HUES48 (cell line): ENCODE data around the gene NRCAM.
"Not testable (repeated sequence)": the region's sequence is repeated elsewhere in the genome, so short reads cannot be mapped to it uniquely, and the experiment has no call there.

Source experiments
- H3K27ac ChIP-seq: one replicate; pipeline ENCODE4 v1.7.0; 2013; ENCODE audit warnings: low read depth, low read length, inconsistent platforms
- H3K27me3 ChIP-seq: 2 replicates; pipeline ENCODE4 v1.6.1; 2013; ENCODE audit warnings: mild to moderate bottlenecking, low read length; ENCODE audit not compliant: control insufficient read depth, insufficient read depth
- H3K36me3 ChIP-seq: 2 replicates; pipeline ENCODE4 v1.6.1; 2013; ENCODE audit warnings: low read length; ENCODE audit not compliant: control insufficient read depth, insufficient read depth
- H3K4me1 ChIP-seq: 2 replicates; pipeline ENCODE4 v1.6.1; 2013; ENCODE audit warnings: mild to moderate bottlenecking, low read length; ENCODE audit not compliant: control insufficient read depth, insufficient read depth
- H3K4me3 ChIP-seq: 2 replicates; pipeline ENCODE4 v1.5.1; 2013; ENCODE audit warnings: mild to moderate bottlenecking, low read depth, low read length
- H3K9ac ChIP-seq: 2 replicates; pipeline ENCODE4 v1.6.1; 2013; ENCODE audit warnings: mild to moderate bottlenecking, low read depth, low read length, moderate library complexity
- H3K9me3 ChIP-seq: 2 replicates; pipeline ENCODE4 v1.6.1; 2013; ENCODE audit warnings: low read length; ENCODE audit not compliant: control insufficient read depth, insufficient read depth

The NRCAM gene

DNA sequence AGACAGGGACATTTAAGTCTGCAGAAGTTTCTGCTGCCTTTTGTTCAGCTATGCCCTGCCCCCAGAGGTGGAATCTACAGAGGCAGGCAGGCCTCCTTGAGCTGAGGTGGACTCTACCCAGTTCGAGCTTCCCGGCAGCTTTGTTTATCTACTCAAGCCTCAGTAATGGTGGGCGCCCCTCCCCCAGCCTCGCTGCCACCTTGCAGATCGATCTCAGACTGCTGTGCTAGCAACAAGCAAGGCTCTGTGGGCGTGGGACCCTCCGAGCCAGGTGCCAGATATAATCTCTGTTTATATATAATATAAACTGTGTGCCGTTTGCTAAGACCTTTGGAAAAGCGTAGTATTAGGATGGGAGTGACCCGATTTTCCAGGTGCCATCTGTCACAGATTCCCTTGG is 63.1 kb downstream of the NRCAM start:
- H3K27me3 ChIP-seq, H3K4me3 ChIP-seq, H3K4me1 ChIP-seq, H3K36me3 ChIP-seq, H3K9ac ChIP-seq, H3K27ac ChIP-seq, H3K9me3 ChIP-seq: not testable (repeated sequence)

GRCh38 chr7:108387686-108388085 is 68.5 kb downstream of the NRCAM start:
- H3K9ac ChIP-seq, H3K27me3 ChIP-seq, H3K36me3 ChIP-seq, H3K27ac ChIP-seq, H3K9me3 ChIP-seq, H3K4me3 ChIP-seq, H3K4me1 ChIP-seq: not testable (repeated sequence)

DNA sequence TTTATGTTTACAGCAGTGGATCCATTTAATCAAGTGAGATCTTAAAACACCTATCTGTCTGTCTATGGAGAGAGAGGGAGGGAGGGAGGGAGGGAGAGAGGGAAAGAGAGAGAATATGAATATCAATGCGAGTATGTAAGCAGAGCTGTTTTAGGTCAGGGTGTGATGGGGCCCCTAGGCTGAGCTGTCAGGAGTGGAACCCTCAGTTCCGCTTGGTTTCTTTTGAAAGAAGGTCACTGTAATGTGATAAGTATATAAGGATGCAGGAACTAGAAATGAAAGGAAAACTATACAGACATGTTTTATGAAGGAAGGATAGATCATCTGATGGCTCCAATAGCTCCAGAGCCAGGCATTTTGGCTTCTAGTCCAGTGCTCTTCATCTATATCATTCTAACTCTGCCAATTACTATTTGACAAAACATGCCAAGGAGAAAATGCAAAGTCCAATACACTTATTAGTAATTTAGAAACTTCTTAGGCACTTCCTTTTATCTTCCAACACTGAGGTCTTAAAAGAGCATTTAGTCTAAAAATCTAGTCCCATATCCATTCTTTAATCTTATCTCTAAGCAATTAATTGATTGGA is 70.3 kb downstream of the NRCAM start:
- Histone ChIP-seq H3K9ac (no peak overlapping the region), H3K4me1 (0 out of 2 replicates have a peak, but pooled peaks cover 6% of the 10 kb centered on the region), H3K27me3 (no peaks in the 10 kb centered on the region), H3K27ac (no peak overlapping the region), H3K9me3 (no peaks in the 10 kb centered on the region), H3K36me3 (no peaks in the 10 kb centered on the region), H3K4me3 (no peak overlapping the region)

GRCh38 chr7:108384716-108385483 is 71.3 kb downstream of the NRCAM start:
- Histone ChIP-seq H3K9ac (no peak overlapping the region), H3K36me3 (no peaks in the 10 kb centered on the region), H3K9me3 (no peaks in the 10 kb centered on the region), H3K4me3 (no peak overlapping the region), H3K4me1 (0 out of 2 replicates have a peak, but pooled peaks cover 6% of the 10 kb centered on the region), H3K27ac (no peak overlapping the region), H3K27me3 (no peaks in the 10 kb centered on the region)

- Histone ChIP-seq H3K4me1 (0 out of 2 replicates have a peak, but pooled peaks cover 6% of the 10 kb centered on the region), H3K27me3 (no peaks in the 10 kb centered on the region), H3K27ac (no peak overlapping the region), H3K9ac (no peak overlapping the region), H3K4me3 (no peak overlapping the region), H3K9me3 (no peaks in the 10 kb centered on the region), H3K36me3 (no peaks in the 10 kb centered on the region)
Measured at GRCh38 chr7:108382932-108383331, 73.3 kb downstream of the NRCAM start.

DNA sequence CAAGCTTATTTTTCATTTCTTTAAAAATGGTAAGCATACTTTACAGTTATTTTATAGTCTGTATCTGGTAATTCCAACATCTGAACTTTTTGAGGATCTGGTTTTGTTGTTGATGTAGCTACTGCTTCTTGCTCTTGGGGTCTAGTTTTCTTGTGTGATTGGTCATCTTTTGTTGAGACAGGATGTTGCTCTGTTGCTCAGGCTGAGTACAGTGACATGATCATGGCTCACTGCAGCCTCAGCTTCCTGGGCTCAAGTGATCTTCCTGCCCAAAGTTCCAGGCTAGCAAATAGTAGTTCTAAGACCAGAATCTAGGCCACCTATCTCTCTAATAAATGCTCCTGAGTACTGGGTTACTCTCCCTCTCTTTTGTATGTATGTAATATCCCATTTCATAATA is 75.7 kb downstream of the NRCAM start:
- H3K9ac ChIP-seq = no peak overlapping the region
- H3K4me3 ChIP-seq = no peak overlapping the region
- no peaks in the 10 kb centered on the region for H3K9me3 ChIP-seq
- H3K4me1 ChIP-seq = 0 out of 2 replicates have a peak, but pooled peaks cover 6% of the 10 kb centered on the region
- H3K27ac ChIP-seq = no peak overlapping the region
- no peaks in the 10 kb centered on the region for H3K36me3 ChIP-seq
- H3K27me3 ChIP-seq = no peaks in the 10 kb centered on the region

DNA sequence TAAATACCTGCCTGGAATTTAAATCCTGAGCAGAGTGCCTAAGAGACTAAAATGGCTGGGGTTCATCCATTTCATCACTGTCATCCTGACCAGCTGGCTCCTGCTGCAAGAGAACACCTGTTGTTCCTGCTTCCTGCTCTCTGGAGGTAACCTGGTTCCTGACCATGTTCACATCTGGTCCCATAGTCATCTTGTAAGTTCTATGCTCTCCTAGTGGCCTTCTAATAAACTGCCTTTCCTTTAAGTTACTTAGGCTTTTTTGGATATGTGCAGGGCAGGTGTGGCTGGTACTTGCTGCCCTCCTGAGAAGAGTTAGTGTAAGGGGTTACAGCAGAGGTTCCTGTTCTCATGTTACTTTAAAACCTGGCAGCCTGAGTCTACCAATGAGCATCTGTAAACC is 80.0 kb downstream of the NRCAM start:
- Histone ChIP-seq H3K27ac (no peak overlapping the region), H3K36me3 (no peaks in the 10 kb centered on the region), H3K4me1 (no peaks in the 10 kb centered on the region), H3K9ac (no peak overlapping the region), H3K4me3 (no peak overlapping the region), H3K27me3 (no peaks in the 10 kb centered on the region), H3K9me3 (no peaks in the 10 kb centered on the region)

DNA sequence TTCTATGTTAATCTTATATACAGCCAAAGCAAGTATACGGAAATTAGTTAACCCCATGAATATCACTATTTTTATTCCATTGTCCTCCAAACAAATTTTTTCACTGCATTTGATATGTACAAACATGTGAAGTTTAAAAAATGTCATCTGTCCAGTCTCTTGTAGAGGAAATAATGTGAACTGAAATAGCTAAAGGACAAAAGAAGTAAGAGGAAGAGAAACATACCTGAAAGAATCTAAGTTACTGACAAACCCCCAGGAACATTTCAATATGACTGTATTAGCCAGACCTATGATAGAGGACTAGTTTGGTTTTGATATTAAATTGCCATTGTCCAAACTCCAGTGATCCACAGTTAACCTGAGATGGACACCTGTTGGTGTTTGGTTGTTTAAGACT is 80.6 kb downstream of the NRCAM start:
- Histone ChIP-seq H3K9ac (no peak overlapping the region), H3K27ac (no peak overlapping the region), H3K27me3 (no peaks in the 10 kb centered on the region), H3K4me3 (no peak overlapping the region), H3K9me3 (no peaks in the 10 kb centered on the region), H3K36me3 (no peaks in the 10 kb centered on the region), H3K4me1 (no peaks in the 10 kb centered on the region)

GRCh38 chr7:108374899-108375298 is 81.3 kb downstream of the NRCAM start:
- Histone ChIP-seq H3K4me3 (no peak overlapping the region), H3K4me1 (no peaks in the 10 kb centered on the region), H3K9ac (no peak overlapping the region), H3K27ac (no peak overlapping the region), H3K27me3 (no peaks in the 10 kb centered on the region), H3K36me3 (no peaks in the 10 kb centered on the region), H3K9me3 (no peaks in the 10 kb centered on the region)

DNA sequence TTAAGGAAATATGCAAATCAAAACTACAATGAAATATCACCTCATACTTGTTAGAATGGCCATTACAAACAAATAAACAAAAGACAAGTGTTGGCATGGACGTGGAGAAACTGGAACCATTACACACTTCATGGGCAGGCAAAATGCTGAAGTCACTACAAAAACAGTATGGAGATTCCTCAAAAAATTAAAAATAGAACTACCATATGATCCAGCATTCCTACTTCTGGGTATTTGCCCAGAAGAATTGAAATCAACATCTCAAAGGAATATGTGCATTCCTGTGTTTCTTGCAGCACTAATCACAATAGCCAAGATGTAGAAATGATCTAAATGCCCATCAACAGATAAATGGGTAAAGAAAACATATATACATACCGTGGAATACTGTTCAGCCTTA is 83.6 kb downstream of the NRCAM start:
- H3K9ac ChIP-seq = no peak overlapping the region
- no peak overlapping the region for H3K4me3 ChIP-seq
- H3K4me1 ChIP-seq = no peaks in the 10 kb centered on the region
- H3K9me3 ChIP-seq = no peaks in the 10 kb centered on the region
- no peaks in the 10 kb centered on the region for H3K27me3 ChIP-seq
- no peaks in the 10 kb centered on the region for H3K36me3 ChIP-seq
- no peak overlapping the region for H3K27ac ChIP-seq

DNA sequence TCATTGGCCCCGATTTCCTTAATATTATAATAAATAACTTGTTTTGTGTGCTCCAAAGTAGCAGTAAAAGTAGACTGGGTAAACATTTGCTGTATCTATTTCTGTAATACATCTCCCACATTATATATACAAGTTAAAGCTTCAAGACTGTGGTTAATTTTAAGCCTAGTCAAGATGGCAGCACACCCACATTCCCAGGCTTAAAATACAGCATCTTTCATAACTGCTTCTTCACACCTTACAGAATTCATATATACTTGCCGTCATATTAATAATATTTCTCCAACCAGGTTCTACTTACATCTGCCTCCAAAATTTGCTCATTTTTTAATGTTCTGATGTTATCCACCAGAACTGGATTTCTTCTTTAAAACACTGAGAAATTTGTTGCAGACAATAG is 85.6 kb downstream of the NRCAM start:
- no peak overlapping the region for H3K27ac ChIP-seq
- H3K4me1 ChIP-seq = no peaks in the 10 kb centered on the region
- no peak overlapping the region for H3K4me3 ChIP-seq
- H3K9ac ChIP-seq = no peak overlapping the region
- no peaks in the 10 kb centered on the region for H3K9me3 ChIP-seq
- H3K27me3 ChIP-seq = no peaks in the 10 kb centered on the region
- no peaks in the 10 kb centered on the region for H3K36me3 ChIP-seq
